K562 (cell line): Measurements from ENCODE around the gene PSMA8. TPM values are rescaled to one million over a fixed set of nuclear protein-coding genes. Genes with fewer than 3 reads are reported as not detected.

ENCODE experiments used
- CCAR2 ChIP-seq: fragments of 200-400 bp; formaldehyde crosslinking; IDR thresholded peaks from 2 replicates; pipeline ENCODE4 v1.6.1; 2017; ENCODE audit warnings: mild to moderate bottlenecking, low read depth, low read length
- ETS2 ChIP-seq: IDR thresholded peaks from 2 replicates; pipeline ENCODE4 v1.6.1; 2016; ENCODE audit warnings: borderline replicate concordance, missing genetic modification characterization, mild to moderate bottlenecking, moderate library complexity, missing compliant biosample characterization; ENCODE audit not compliant: poor library complexity, severe bottlenecking
- EZH2 ChIP-seq: IDR thresholded peaks from 2 replicates; pipeline ENCODE4 v1.6.1; 2012; ENCODE audit warnings: low read depth, mild to moderate bottlenecking, inconsistent platforms, low read length, borderline replicate concordance
- HDGF ChIP-seq: fragments of 450-650 bp; IDR thresholded peaks from 2 replicates; pipeline ENCODE4 v1.6.1; 2016
- HMGN3 ChIP-seq: IDR thresholded peaks from 2 replicates; pipeline ENCODE4 v1.6.1; 2011; ENCODE audit warnings: borderline replicate concordance, low read depth, mild to moderate bottlenecking, mixed read lengths, low read length; ENCODE audit not compliant: insufficient read length; ENCODE audit errors: extremely low read depth
- PURB ChIP-seq: sonication (generic); formaldehyde crosslinking; IDR thresholded peaks from 2 replicates; pipeline ENCODE4 v1.9.0; 2021; ENCODE audit warnings: low read depth, mild to moderate bottlenecking, missing genetic modification reagents
- RFX5 ChIP-seq: IDR thresholded peaks from 2 replicates; pipeline ENCODE4 v1.6.1; 2011; ENCODE audit warnings: low read depth, mild to moderate bottlenecking, improper control_type of control experiment, low read length
- ZNF668 ChIP-seq: fragments of 250-450 bp; sonication (Bioruptor Pico); IDR thresholded peaks from 2 replicates; pipeline ENCODE4 v1.8.0; 2022; ENCODE audit warnings: mild to moderate bottlenecking, inconsistent platforms
- ZNF695 ChIP-seq: fragments of 450-650 bp; formaldehyde crosslinking; IDR thresholded peaks from 2 replicates; pipeline ENCODE4 v1.4.0; 2020; ENCODE audit warnings: mild to moderate bottlenecking, moderate library complexity
- ZNF75A ChIP-seq: fragments of 450-650 bp; formaldehyde crosslinking; IDR thresholded peaks from 2 replicates; pipeline ENCODE4 v1.4.0; 2020; ENCODE audit warnings: mild to moderate bottlenecking
- ZSCAN32 ChIP-seq: fragments of 450-650 bp; formaldehyde crosslinking; IDR thresholded peaks from 2 replicates; pipeline ENCODE4 v1.4.0; 2020; ENCODE audit warnings: mild to moderate bottlenecking, moderate library complexity
- polyA plus RNA-seq, 8 experiments: library from polyadenylated mRNA; depleted of rRNA in 4 of 8; stranded (reverse) in 5 of 8; unstranded in 3 of 8; fragments of >200 nt; fragmentation: Nextera tagmentation in 2 of 8; fragmentation: Illumina TruSeq in 1 of 8; extraction: Ambion mirVana in 2 of 8; extraction: Trizol in 1 of 8; gene quantifications; 2 replicates each; pipeline versions ENCODE4 v1.2.1 to v1.2.3, GENCODE V29; 2011 to 2014; ENCODE audit warnings: inconsistent platforms in 1 of 8, missing spikeins in 1 of 8
- total RNA-seq, 7 experiments: library from RNA; depleted of rRNA in 6 of 7; stranded (reverse); fragments of >200 nt in 6 of 7; fragmentation: Illumina TruSeq in 2 of 7; extraction: Trizol in 2 of 7; gene quantifications; 2 replicates each; pipeline versions ENCODE4 v1.2.1 to v1.2.3, GENCODE V29; 2011 to 2021; ENCODE audit warnings: low replicate concordance in 1 of 7
- TF ChIP-seq, protein P1 (sequence below), 2 experiments: fragments of 450-650 bp; IDR thresholded peaks; 2 replicates each; pipeline ENCODE4 v1.6.1; 2018; ENCODE audit warnings: mild to moderate bottlenecking in 2 of 2, low read depth in 1 of 2; ENCODE audit not compliant: partially characterized antibody in 2 of 2
- TF ChIP-seq, protein P2 (sequence below): sonication (generic); formaldehyde crosslinking; IDR thresholded peaks from 2 replicates; pipeline ENCODE4 v1.8.0; 2023; ENCODE audit warnings: missing genetic modification reagents, mild to moderate bottlenecking, borderline replicate concordance
- TF ChIP-seq, protein P3 (sequence below): IDR thresholded peaks from 3 replicates; pipeline ENCODE4 v1.6.1; 2011; ENCODE audit warnings: borderline replicate concordance, mild to moderate bottlenecking, moderate library complexity; ENCODE audit not compliant: insufficient read length; ENCODE audit errors: extremely low read depth

The PSMA8 gene
- total and polyA plus RNA-seq, 9 of the 15 experiments (the other 6 are each of a cell fraction or from before 2014, with no cell fraction given): not detected

DNA sequence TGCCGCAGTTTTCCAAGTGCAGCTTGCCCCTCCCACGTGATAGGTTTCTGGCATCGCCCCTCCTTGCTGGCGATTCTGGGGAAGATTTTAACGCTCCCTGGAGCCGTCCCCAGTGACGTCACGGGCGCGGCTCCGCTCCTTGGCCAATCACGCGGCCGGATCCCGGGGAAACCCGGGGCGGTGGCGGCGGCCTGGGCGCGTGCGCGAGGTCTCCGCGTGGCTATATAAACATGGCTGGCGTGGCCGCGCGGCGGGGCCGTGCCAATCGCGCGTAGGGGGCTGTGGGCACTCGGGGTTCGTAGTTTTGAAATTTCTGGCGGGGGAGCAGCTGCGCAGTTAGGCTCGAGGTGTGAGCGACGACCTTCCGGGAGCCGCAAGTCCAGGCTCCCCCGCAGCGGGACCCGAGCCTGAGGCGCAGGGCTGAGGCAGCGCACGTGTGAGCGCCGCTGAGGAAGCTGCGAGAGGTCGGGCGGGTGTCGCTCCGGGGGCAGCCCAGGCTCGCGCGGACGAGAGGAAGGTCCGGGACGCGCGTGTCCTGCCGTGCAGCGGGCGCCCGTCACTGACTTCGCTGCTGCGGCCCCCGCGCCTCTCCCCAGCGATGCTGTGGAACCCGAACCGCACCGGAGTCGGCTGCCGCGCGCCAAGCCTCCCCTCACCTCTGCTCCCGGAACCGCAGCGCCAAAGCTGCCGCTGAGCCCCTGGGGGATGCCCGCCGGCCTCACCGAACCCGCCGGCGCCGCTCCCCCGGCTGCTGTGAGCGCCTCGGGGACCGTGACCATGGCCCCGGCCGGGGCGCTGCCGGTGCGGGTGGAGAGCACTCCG is 92.8 kb downstream of the PSMA8 start, which contains the start of gene TAF4B (continued):
- TF ChIP-seq EZH2: no peak
- TF ChIP-seq, protein P1, sequence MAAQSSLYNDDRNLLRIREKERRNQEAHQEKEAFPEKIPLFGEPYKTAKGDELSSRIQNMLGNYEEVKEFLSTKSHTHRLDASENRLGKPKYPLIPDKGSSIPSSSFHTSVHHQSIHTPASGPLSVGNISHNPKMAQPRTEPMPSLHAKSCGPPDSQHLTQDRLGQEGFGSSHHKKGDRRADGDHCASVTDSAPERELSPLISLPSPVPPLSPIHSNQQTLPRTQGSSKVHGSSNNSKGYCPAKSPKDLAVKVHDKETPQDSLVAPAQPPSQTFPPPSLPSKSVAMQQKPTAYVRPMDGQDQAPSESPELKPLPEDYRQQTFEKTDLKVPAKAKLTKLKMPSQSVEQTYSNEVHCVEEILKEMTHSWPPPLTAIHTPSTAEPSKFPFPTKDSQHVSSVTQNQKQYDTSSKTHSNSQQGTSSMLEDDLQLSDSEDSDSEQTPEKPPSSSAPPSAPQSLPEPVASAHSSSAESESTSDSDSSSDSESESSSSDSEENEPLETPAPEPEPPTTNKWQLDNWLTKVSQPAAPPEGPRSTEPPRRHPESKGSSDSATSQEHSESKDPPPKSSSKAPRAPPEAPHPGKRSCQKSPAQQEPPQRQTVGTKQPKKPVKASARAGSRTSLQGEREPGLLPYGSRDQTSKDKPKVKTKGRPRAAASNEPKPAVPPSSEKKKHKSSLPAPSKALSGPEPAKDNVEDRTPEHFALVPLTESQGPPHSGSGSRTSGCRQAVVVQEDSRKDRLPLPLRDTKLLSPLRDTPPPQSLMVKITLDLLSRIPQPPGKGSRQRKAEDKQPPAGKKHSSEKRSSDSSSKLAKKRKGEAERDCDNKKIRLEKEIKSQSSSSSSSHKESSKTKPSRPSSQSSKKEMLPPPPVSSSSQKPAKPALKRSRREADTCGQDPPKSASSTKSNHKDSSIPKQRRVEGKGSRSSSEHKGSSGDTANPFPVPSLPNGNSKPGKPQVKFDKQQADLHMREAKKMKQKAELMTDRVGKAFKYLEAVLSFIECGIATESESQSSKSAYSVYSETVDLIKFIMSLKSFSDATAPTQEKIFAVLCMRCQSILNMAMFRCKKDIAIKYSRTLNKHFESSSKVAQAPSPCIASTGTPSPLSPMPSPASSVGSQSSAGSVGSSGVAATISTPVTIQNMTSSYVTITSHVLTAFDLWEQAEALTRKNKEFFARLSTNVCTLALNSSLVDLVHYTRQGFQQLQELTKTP (IDR thresholded peaks at IDR 0.05; ENCODE audit: low read depth in 1 of 2, partially characterized antibody in 2 of 2): no peak
- TF ChIP-seq ZNF668 (CRISPR knock-in tag): no peak
- no peak for TF ChIP-seq ETS2 (tag)
- TF ChIP-seq ZNF695 (CRISPR knock-in tag): no peak
- TF ChIP-seq HDGF: no peak
- TF ChIP-seq PURB (CRISPR knock-in tag): no peak
- TF ChIP-seq ZSCAN32: no peak
- TF ChIP-seq, protein P2, sequence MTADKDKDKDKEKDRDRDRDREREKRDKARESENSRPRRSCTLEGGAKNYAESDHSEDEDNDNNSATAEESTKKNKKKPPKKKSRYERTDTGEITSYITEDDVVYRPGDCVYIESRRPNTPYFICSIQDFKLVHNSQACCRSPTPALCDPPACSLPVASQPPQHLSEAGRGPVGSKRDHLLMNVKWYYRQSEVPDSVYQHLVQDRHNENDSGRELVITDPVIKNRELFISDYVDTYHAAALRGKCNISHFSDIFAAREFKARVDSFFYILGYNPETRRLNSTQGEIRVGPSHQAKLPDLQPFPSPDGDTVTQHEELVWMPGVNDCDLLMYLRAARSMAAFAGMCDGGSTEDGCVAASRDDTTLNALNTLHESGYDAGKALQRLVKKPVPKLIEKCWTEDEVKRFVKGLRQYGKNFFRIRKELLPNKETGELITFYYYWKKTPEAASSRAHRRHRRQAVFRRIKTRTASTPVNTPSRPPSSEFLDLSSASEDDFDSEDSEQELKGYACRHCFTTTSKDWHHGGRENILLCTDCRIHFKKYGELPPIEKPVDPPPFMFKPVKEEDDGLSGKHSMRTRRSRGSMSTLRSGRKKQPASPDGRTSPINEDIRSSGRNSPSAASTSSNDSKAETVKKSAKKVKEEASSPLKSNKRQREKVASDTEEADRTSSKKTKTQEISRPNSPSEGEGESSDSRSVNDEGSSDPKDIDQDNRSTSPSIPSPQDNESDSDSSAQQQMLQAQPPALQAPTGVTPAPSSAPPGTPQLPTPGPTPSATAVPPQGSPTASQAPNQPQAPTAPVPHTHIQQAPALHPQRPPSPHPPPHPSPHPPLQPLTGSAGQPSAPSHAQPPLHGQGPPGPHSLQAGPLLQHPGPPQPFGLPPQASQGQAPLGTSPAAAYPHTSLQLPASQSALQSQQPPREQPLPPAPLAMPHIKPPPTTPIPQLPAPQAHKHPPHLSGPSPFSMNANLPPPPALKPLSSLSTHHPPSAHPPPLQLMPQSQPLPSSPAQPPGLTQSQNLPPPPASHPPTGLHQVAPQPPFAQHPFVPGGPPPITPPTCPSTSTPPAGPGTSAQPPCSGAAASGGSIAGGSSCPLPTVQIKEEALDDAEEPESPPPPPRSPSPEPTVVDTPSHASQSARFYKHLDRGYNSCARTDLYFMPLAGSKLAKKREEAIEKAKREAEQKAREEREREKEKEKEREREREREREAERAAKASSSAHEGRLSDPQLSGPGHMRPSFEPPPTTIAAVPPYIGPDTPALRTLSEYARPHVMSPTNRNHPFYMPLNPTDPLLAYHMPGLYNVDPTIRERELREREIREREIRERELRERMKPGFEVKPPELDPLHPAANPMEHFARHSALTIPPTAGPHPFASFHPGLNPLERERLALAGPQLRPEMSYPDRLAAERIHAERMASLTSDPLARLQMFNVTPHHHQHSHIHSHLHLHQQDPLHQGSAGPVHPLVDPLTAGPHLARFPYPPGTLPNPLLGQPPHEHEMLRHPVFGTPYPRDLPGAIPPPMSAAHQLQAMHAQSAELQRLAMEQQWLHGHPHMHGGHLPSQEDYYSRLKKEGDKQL: 0 out of 2 replicates have a peak, but pooled peaks have one; percentile 34
- TF ChIP-seq HMGN3: peak; percentile 76
- no peak for TF ChIP-seq ZNF75A (CRISPR knock-in tag)
- TF ChIP-seq RFX5: peak; percentile 84
- TF ChIP-seq, protein P3, sequence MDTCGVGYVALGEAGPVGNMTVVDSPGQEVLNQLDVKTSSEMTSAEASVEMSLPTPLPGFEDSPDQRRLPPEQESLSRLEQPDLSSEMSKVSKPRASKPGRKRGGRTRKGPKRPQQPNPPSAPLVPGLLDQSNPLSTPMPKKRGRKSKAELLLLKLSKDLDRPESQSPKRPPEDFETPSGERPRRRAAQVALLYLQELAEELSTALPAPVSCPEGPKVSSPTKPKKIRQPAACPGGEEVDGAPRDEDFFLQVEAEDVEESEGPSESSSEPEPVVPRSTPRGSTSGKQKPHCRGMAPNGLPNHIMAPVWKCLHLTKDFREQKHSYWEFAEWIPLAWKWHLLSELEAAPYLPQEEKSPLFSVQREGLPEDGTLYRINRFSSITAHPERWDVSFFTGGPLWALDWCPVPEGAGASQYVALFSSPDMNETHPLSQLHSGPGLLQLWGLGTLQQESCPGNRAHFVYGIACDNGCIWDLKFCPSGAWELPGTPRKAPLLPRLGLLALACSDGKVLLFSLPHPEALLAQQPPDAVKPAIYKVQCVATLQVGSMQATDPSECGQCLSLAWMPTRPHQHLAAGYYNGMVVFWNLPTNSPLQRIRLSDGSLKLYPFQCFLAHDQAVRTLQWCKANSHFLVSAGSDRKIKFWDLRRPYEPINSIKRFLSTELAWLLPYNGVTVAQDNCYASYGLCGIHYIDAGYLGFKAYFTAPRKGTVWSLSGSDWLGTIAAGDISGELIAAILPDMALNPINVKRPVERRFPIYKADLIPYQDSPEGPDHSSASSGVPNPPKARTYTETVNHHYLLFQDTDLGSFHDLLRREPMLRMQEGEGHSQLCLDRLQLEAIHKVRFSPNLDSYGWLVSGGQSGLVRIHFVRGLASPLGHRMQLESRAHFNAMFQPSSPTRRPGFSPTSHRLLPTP: no peak
- no peak for TF ChIP-seq CCAR2
